Mesothelial cell of epicardium (in vitro differentiated cells): ENCODE measurements around the gene DHX9. TPM values are rescaled to one million over a fixed set of nuclear protein-coding genes. Genes with fewer than 3 reads are reported as not detected.
"Not testable (repeated sequence)": the region's sequence is repeated elsewhere in the genome, so short reads cannot be mapped to it uniquely, and the experiment has no call there.

ENCODE experiments used
- DNase-seq, 2 experiments: peaks; one replicate each; pipeline ENCODE4 v3.0.0; 2021; ENCODE audit warnings: low spot score in 2 of 2; ENCODE audit not compliant: unreplicated experiment in 2 of 2
- H3K27ac Mint-ChIP-seq: 2 replicates; pipeline ENCODE4 v1.8.0; 2021; ENCODE audit warnings: mixed read lengths
- H3K27me3 Mint-ChIP-seq: 2 replicates; pipeline ENCODE4 v1.8.0; 2021; ENCODE audit warnings: low read depth, mixed read lengths
- H3K36me3 Mint-ChIP-seq: 2 replicates; pipeline ENCODE4 v1.8.0; 2021; ENCODE audit warnings: mixed read lengths
- H3K4me1 Mint-ChIP-seq: 2 replicates; pipeline ENCODE4 v1.8.0; 2021; ENCODE audit warnings: mixed read lengths
- H3K4me3 Mint-ChIP-seq: 2 replicates; pipeline ENCODE4 v1.8.0; 2021; ENCODE audit warnings: mild to moderate bottlenecking, moderate library complexity, mixed read lengths
- H3K9me3 Mint-ChIP-seq: 2 replicates; pipeline ENCODE4 v1.8.0; 2021; ENCODE audit warnings: mixed read lengths
- CTCF ChIP-seq: fragments of 200-600 bp; sonication (generic); IDR thresholded peaks from one replicate; pipeline ENCODE4 v1.5.0; 2021; ENCODE audit warnings: antibody characterized with exemption; ENCODE audit not compliant: unreplicated experiment
- total RNA-seq: library from RNA; stranded (reverse); gene quantifications from 3 replicates; pipeline ENCODE4 v1.2.1, GENCODE V29; 2021

Gene DHX9
- total RNA-seq, 1 donor from 2014 or later: 250 TPM

DNA sequence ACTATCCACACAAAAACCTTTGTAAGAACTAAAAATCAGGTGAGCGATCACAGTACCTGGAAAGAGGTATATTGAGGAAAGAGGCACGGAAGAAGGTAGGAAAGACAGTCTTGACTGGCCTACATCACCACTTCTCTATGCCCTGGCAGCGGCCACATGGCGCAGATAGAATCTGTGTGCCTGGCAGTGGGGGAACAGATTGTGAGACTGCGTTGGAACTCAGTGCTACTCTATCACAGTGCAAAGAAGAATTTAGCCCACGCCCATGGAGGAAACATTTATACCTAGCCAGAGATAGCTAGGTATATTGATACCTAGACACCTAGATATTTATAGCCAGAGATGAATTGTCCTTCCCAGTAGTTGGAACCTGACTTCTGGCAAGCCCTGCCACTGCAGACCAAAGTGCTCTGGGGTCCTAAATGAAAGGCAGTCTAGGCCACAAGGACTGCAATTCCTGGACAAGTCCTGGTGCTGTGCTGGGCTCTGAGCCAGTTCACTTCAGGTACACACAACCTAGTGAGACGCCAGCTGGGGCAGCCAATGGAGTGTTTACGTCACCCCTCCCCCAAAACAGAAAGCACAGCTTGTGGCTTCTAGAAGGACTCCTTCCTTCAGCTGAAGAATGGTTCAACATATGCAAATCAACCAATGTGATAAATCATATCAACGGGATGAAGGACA is 51.9 kb downstream of the DHX9 start:
- Mint-ChIP-seq H3K27me3 (no peaks in the 10 kb centered on the region), H3K27ac (no peak overlapping the region), H3K9me3 (peaks cover 26% of the 10 kb centered on the region), H3K4me3 (no peak overlapping the region), H3K4me1 (peaks cover 9% of the 10 kb centered on the region), H3K36me3 (peaks cover 25% of the 10 kb centered on the region)
- DNase-seq: no peak
- TF ChIP-seq CTCF: no peak

GRCh38 chr1:182897696-182898095 is 58.5 kb downstream of the DHX9 start:
- H3K27me3 Mint-ChIP-seq: no peaks in the 10 kb centered on the region
- no peaks in the 10 kb centered on the region for H3K4me1 Mint-ChIP-seq
- peaks cover 21% of the 10 kb centered on the region for H3K9me3 Mint-ChIP-seq
- no peak overlapping the region for H3K27ac Mint-ChIP-seq
- TF ChIP-seq CTCF: no peak
- no peak for DNase-seq
- H3K4me3 Mint-ChIP-seq: no peak overlapping the region
- no peaks in the 10 kb centered on the region for H3K36me3 Mint-ChIP-seq

DNA sequence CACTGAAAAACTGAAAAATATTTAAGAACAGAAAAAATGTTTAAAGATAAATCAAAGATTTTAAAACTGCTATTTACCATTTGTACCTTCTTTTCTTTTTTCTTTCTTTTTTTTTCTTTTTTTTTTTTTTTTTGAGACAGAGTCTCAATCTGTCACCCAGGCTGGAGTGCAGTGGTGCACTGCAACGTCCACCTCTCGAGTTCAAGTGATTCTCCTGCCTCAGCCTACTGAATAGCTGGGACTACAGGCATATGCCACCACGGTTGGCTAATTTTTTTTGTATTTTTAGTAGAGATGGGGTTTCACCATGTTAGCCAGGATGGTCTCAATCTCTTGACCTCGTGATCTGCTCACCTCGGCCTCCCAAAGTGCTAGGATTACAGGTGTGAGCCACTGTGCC is 62.8 kb downstream of the DHX9 start:
- H3K9me3 Mint-ChIP-seq, DNase-seq, H3K36me3 Mint-ChIP-seq, H3K4me1 Mint-ChIP-seq, H3K4me3 Mint-ChIP-seq, H3K27ac Mint-ChIP-seq, H3K27me3 Mint-ChIP-seq: not testable (repeated sequence)

- H3K27ac Mint-ChIP-seq: no peak overlapping the region
- no peak for TF ChIP-seq CTCF
- peaks cover under 1% of the 10 kb centered on the region for H3K9me3 Mint-ChIP-seq
- H3K27me3 Mint-ChIP-seq: no peaks in the 10 kb centered on the region
- no peaks in the 10 kb centered on the region for H3K4me1 Mint-ChIP-seq
- H3K4me3 Mint-ChIP-seq: no peak overlapping the region
- DNase-seq: no peak
- H3K36me3 Mint-ChIP-seq: no peaks in the 10 kb centered on the region
These were observed 66.2 kb downstream of the DHX9 start for GRCh38 chr1:182905321-182905720.

DNA sequence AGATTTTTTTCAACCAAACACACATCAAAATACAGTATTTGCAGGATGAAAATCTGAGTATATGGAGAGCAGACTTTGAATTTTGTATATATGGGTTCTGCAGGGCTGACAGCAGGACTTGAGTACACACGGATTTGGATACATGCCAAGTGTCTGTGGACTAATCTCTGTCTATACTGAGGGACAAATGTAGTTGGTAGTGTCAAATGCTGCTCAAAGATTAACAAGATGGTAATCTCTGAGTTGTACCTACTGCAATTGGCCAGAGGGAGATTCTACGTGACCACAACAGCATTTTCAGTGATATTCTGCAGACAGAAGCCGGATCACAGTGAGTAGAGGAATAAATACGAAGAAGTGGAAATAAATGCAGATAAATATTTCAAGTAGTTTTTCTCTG is 70.4 kb downstream of the DHX9 start:
- no peak for DNase-seq
- no peak for TF ChIP-seq CTCF
- Mint-ChIP-seq H3K9me3 (peaks cover 23% of the 10 kb centered on the region), H3K4me1 (no peaks in the 10 kb centered on the region), H3K27me3 (no peaks in the 10 kb centered on the region), H3K4me3 (no peak overlapping the region), H3K36me3 (peaks cover 6% of the 10 kb centered on the region), H3K27ac (no peak overlapping the region)

GRCh38 chr1:182910143-182910542 is 71.0 kb downstream of the DHX9 start:
- Mint-ChIP-seq H3K4me3 (no peak overlapping the region), H3K9me3 (peaks cover 24% of the 10 kb centered on the region), H3K4me1 (no peaks in the 10 kb centered on the region), H3K27me3 (no peaks in the 10 kb centered on the region), H3K27ac (no peak overlapping the region), H3K36me3 (peaks cover 6% of the 10 kb centered on the region)
- no peak for TF ChIP-seq CTCF
- no peak for DNase-seq
